HepG2 (cell line): Measurements from ENCODE around the gene TAF1D. TPM values are rescaled to one million over a fixed set of nuclear protein-coding genes. Genes with fewer than 3 reads are reported as not detected.
"Not testable (repeated sequence)": the region's sequence is repeated elsewhere in the genome, so short reads cannot be mapped to it uniquely, and the experiment has no call there.

ENCODE experiments used
- ATAC-seq: fragments of 200-7000 bp; cut with Tn5 transposase; 3 replicates; pipeline ENCODE4 v1.9.1; 2020; ENCODE audit warnings: mild to moderate bottlenecking, moderate library complexity
- BruUV-seq: library from RNA; stranded (reverse); fragments of 400-500 nt; replicated peaks from 2 replicates; lab custom pipeline; 2021; lab: Mats Ljungman, UMichigan
- CTCF ChIA-PET: fragments of 300-600 bp; formaldehyde crosslinking; extraction: SDS; loops from one replicate; lab custom pipeline; 2021; ENCODE audit warnings: low total read pairs, inconsistent platforms, low intra/inter-chr PET ratio; lab: Yijun Ruan, JAX
- POLR2A ChIA-PET: fragments of 350-600 bp; sonication (Branson Sonifier 250); formaldehyde crosslinking; loops from one replicate; lab custom pipeline; 2020; ENCODE audit warnings: antibody characterized with exemption, inconsistent platforms; lab: Yijun Ruan, JAX
- DNase-seq: peaks from one replicate; pipeline ENCODE4 v3.0.0-alpha.2; 2015; ENCODE audit warnings: low spot score
- FAIRE-seq: peaks from 3 replicates; lab custom pipeline; 2011; peaks lifted over from hg19 to GRCh38; lab: Jason Lieb, UNC
- H2AFZ ChIP-seq: one replicate; pipeline ENCODE4 v1.6.1; 2011; ENCODE audit warnings: low read length, inconsistent platforms
- H3K27ac ChIP-seq: fragments of 300-600 bp; 3 replicates; pipeline ENCODE4 v1.8.0; 2011; ENCODE audit warnings: mixed run types, mild to moderate bottlenecking, mixed read lengths, low read length, inconsistent platforms; ENCODE audit not compliant: insufficient read depth; ENCODE audit errors: extremely low read length
- H3K27me3 ChIP-seq, 2 experiments: fragments of 200-600 bp in 1 of 2; 2 replicates in 1 of 2; 3 replicates in 1 of 2; pipeline versions ENCODE4 v1.6.0 to v1.8.0; 2011; ENCODE audit warnings: low read length in 2 of 2, mild to moderate bottlenecking in 2 of 2, moderate library complexity in 2 of 2, inconsistent platforms in 1 of 2; ENCODE audit not compliant: insufficient read depth in 2 of 2, control insufficient read depth in 1 of 2
- H3K36me3 ChIP-seq, 2 experiments: fragments of 200-600 bp in 1 of 2; replicated peaks in 1 of 2; 2 replicates in 1 of 2; 3 replicates in 1 of 2; pipeline versions ENCODE4 v1.5.1 to v1.8.0; 2011; ENCODE audit warnings: low read length in 2 of 2, inconsistent platforms in 1 of 2; ENCODE audit not compliant: insufficient read depth in 2 of 2, control insufficient read depth in 1 of 2
- H3K4me1 ChIP-seq: 2 replicates; pipeline ENCODE4 v1.5.1; 2012; ENCODE audit warnings: low read length, inconsistent platforms; ENCODE audit not compliant: insufficient read depth
- H3K4me2 ChIP-seq: 2 replicates; pipeline ENCODE4 v1.6.0; 2011; ENCODE audit warnings: low read depth, low read length, inconsistent platforms
- H3K4me3 ChIP-seq, 3 experiments: fragments of 200-600 bp in 1 of 3; sonication (generic), shearing (Covaris generic) in 1 of 3; replicated peaks in 1 of 3; 2 replicates each; pipeline ENCODE4 v1.5.1; 2011 to 2016; ENCODE audit warnings: low read length in 3 of 3, inconsistent platforms in 2 of 3, low read depth in 2 of 3, mild to moderate bottlenecking in 2 of 3, control low read depth in 1 of 3, mixed read lengths in 1 of 3; ENCODE audit not compliant: insufficient read depth in 1 of 3
- H3K79me2 ChIP-seq: one replicate; pipeline ENCODE4 v1.6.1; 2011; ENCODE audit warnings: low read length, inconsistent platforms; ENCODE audit not compliant: insufficient read depth
- H3K9ac ChIP-seq: 2 replicates; pipeline ENCODE4 v1.6.0; 2011; ENCODE audit warnings: mild to moderate bottlenecking, low read depth, low read length, inconsistent platforms; ENCODE audit not compliant: insufficient read depth
- H3K9me3 ChIP-seq: 2 replicates; pipeline ENCODE4 v1.5.1; 2012; ENCODE audit warnings: mild to moderate bottlenecking, low read length
- H4K20me1 ChIP-seq: 2 replicates; pipeline ENCODE4 v1.6.0; 2011; ENCODE audit warnings: inconsistent platforms, mild to moderate bottlenecking, low read length, moderate library complexity; ENCODE audit not compliant: insufficient read depth
- HDAC2 ChIP-seq: sonication (generic); formaldehyde crosslinking; IDR thresholded peaks from 2 replicates; pipeline ENCODE4 v1.4.0; 2020; ENCODE audit warnings: missing genetic modification reagents
- ZNF121 ChIP-seq: sonication (generic); formaldehyde crosslinking; IDR thresholded peaks from 2 replicates; pipeline ENCODE4 v1.5.0; 2020; ENCODE audit warnings: mild to moderate bottlenecking, missing genetic modification reagents
- WGBS: methylation state at CpG from one replicate; pipeline ENCODE4 v1.1.6; 2017; ENCODE audit warnings: low lambda C conversion rate; 5-methylcytosine and 5-hydroxymethylcytosine counted together
- in situ Hi-C: cut with HindIII; loops from 2 replicates; pipeline ENCODE4 v1.10.0; 2017; ENCODE audit warnings: low pct_unique_long_range_greater_than_20kb; ENCODE audit not compliant: extremely low pct_ligation_motif_present
- intact Hi-C: fragments of 100-400 bp; cut with micrococcal nuclease; formaldehyde crosslinking; loops from one replicate; pipeline ENCODE4 v1.10.0; 2022; ENCODE audit not compliant: unreplicated experiment
- polyA plus RNA-seq, 8 experiments: library from polyadenylated mRNA; depleted of rRNA in 3 of 8; stranded (reverse) in 7 of 8; unstranded in 1 of 8; fragments of >200 nt; fragmentation: Illumina TruSeq in 4 of 8; extraction: Trizol in 4 of 8; gene quantifications; 2 replicates each; pipeline versions ENCODE4 v1.2.1 to v1.2.3, GENCODE V29; 2011 to 2016; ENCODE audit warnings: low read depth in 4 of 8, missing spikeins in 1 of 8, mixed read lengths in 1 of 8; ENCODE audit not compliant: insufficient read depth in 1 of 8
- total RNA-seq, 5 experiments: library from RNA; depleted of rRNA; stranded (reverse); fragments of >200 nt; fragmentation: Illumina TruSeq; extraction: Trizol; gene quantifications; 2 replicates each; pipeline ENCODE4 v1.2.3, GENCODE V29; 2016; ENCODE audit warnings: low read depth in 1 of 5
- TF ChIP-seq, protein P1 (sequence below): sonication (generic); formaldehyde crosslinking; IDR thresholded peaks from 2 replicates; pipeline ENCODE4 v1.8.0; 2022; ENCODE audit warnings: mild to moderate bottlenecking, missing genetic modification reagents
- TF ChIP-seq, protein P2 (sequence below): sonication (generic); formaldehyde crosslinking; IDR thresholded peaks from 2 replicates; pipeline ENCODE4 v1.5.0; 2020; ENCODE audit warnings: mild to moderate bottlenecking, missing genetic modification reagents, moderate library complexity

Gene TAF1D
- total and polyA plus RNA-seq, 2 of the 13 experiments (the other 11 are each of a cell fraction or from before 2014, with no cell fraction given): 132 to 207 TPM

DNA sequence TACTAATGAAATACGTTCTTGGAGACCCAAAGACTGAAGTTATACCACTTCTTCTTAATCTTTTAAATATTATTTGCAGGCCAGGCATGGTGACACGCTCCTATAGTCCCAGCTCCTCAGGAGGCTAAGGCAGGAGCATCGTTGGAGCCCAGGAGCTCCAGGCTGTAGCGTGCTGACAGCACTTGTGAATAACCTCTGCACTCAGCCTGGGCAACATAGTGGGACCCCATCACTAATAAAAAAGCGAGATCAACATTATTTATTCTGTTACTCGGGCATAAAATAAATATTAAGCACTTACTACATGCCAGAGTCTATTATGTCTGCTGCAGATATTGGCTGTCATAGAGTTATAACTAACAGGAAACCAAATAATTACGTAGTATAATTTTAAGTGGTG is 42.1 kb upstream of the TAF1D start:
- H3K4me2 ChIP-seq: peak overlapping the region; percentile 72
- H3K79me2 ChIP-seq: peaks cover 45% of the 10 kb centered on the region
- ChIA-PET POLR2A (interaction anchor here (1.2 to 1.7 kb wide), 7 partner anchors 9 to 345 kb away, joined by 3 to 114 read pairs (median 8); partner anchors contain the start of genes C11orf54, PANX1 and TAF1D), CTCF (no interaction called here)
- intact Hi-C loops: no loop called here
- H3K4me1 ChIP-seq: peaks cover 32% of the 10 kb centered on the region
- no peak for ATAC-seq
- H2AFZ ChIP-seq: no peak overlapping the region
- peaks cover 31% of the 10 kb centered on the region for H4K20me1 ChIP-seq
- no peak for DNase-seq
- peak overlapping the region; percentile 91 for H3K9ac ChIP-seq
- H3K9me3 ChIP-seq: no peaks in the 10 kb centered on the region
- in situ Hi-C loops: loop anchor here (5.0 kb wide), 1 partner anchor 41 kb away; the partner anchor contains the start of genes C11orf54 and TAF1D
- peaks cover 0 to 4% of the 10 kb centered on the region in 2 experiments; a peak in 1 of 5 replicates for H3K36me3 ChIP-seq
- H3K4me3 ChIP-seq: peak overlapping the region; percentile 85 to 93 (median 93); a peak in 5 of 6 replicates
- TF ChIP-seq, protein P1, sequence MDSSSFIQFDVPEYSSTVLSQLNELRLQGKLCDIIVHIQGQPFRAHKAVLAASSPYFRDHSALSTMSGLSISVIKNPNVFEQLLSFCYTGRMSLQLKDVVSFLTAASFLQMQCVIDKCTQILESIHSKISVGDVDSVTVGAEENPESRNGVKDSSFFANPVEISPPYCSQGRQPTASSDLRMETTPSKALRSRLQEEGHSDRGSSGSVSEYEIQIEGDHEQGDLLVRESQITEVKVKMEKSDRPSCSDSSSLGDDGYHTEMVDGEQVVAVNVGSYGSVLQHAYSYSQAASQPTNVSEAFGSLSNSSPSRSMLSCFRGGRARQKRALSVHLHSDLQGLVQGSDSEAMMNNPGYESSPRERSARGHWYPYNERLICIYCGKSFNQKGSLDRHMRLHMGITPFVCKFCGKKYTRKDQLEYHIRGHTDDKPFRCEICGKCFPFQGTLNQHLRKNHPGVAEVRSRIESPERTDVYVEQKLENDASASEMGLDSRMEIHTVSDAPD (CRISPR knock-in tag): no peak
- TF ChIP-seq ZNF121: peak; percentile 90
- no peaks in the 10 kb centered on the region; a peak in 1 of 5 replicates for H3K27me3 ChIP-seq
- H3K27ac ChIP-seq: no peak overlapping the region
- FAIRE-seq: no peak
- 57% methylated on average over 7 of the region's 7 CpGs for WGBS
- TSS peak; percentile 84 for BruUV-seq

DNA sequence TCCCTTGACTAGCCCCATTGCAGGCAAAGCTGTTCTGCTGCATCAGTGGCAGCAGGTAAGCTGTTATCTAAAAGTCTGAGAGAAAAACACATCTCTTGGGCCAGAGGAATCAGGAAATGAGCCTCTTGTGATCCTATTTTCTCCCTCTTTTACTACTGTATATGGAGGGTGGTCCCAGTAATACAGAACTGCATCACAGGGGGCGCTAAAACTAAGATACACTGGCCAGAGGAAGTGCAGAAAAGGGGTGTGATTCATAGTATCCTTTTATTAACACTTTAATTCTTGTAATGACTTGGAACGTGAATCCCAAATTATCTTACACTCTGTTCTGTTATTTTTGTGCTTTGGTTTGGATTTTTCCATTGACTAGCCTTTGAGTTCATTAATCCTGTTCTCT is 34.0 kb upstream of the TAF1D start:
- peak; percentile 24; the same call in 1 of the 3 replicates for ATAC-seq
- FAIRE-seq: no peak
- POLR2A ChIA-PET: no interaction called here
- no TSS peak for BruUV-seq
- DNase-seq: peak; percentile 21
- Histone ChIP-seq H3K4me1 (peaks cover 22% of the 10 kb centered on the region), H3K27me3 (no peaks in the 10 kb centered on the region), H3K4me2 (no peak overlapping the region), H3K79me2 (no peaks in the 10 kb centered on the region), H2AFZ (no peak overlapping the region), H3K9me3 (no peaks in the 10 kb centered on the region), H3K27ac (no peak overlapping the region), H3K4me3 (no peak overlapping the region), H3K9ac (no peak overlapping the region), H4K20me1 (no peaks in the 10 kb centered on the region), H3K36me3 (no peaks in the 10 kb centered on the region)
- intact Hi-C loops (no loop called here), in situ Hi-C loops (no loop called here)
- 44% methylated on average over 2 of the region's 2 CpGs for WGBS
- no peak for TF ChIP-seq HDAC2 (CRISPR knock-in tag)
- TF ChIP-seq, protein P2, sequence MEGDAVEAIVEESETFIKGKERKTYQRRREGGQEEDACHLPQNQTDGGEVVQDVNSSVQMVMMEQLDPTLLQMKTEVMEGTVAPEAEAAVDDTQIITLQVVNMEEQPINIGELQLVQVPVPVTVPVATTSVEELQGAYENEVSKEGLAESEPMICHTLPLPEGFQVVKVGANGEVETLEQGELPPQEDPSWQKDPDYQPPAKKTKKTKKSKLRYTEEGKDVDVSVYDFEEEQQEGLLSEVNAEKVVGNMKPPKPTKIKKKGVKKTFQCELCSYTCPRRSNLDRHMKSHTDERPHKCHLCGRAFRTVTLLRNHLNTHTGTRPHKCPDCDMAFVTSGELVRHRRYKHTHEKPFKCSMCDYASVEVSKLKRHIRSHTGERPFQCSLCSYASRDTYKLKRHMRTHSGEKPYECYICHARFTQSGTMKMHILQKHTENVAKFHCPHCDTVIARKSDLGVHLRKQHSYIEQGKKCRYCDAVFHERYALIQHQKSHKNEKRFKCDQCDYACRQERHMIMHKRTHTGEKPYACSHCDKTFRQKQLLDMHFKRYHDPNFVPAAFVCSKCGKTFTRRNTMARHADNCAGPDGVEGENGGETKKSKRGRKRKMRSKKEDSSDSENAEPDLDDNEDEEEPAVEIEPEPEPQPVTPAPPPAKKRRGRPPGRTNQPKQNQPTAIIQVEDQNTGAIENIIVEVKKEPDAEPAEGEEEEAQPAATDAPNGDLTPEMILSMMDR (CRISPR knock-in tag): peak; percentile 33
- CTCF ChIA-PET: no interaction called here

DNA sequence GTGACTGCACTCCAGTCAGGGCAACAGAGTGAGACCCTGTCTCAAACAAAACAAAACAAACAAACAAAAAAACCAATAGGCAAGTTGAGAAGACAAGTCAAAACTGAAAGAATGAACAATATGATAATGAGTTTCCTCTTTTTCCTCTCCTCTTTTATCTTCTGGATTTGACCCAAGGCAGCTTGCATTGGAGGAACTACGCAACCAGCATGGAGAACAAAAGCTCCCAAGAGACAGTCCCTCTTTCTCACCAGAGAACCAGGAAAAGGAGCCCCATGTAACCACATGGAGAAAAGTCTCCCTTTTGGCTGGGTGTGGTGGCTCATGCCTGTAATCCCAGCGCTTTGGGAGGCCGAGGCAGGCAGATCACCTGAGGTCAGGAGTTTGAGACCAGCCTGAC is 33.3 kb upstream of the TAF1D start:
- H3K27me3 ChIP-seq, FAIRE-seq, intact Hi-C loops, H3K4me2 ChIP-seq, H3K4me3 ChIP-seq, H3K27ac ChIP-seq, DNase-seq, CTCF ChIA-PET, H3K9me3 ChIP-seq, H3K9ac ChIP-seq, H3K79me2 ChIP-seq, in situ Hi-C loops, ATAC-seq, H3K36me3 ChIP-seq, BruUV-seq, H4K20me1 ChIP-seq, H2AFZ ChIP-seq: not testable (repeated sequence)
- 100% methylated on average over 2 of the region's 3 CpGs for WGBS
- POLR2A ChIA-PET: interaction anchor here (5.0 kb wide), 1 partner anchor 33 kb away, joined by 22 read pairs; the partner anchor contains the start of genes C11orf54 and TAF1D
- peaks cover 29% of the 10 kb centered on the region for H3K4me1 ChIP-seq
